MCF 10A (cell line): ENCODE data around the gene CACNG3. TPM values are rescaled to one million over a fixed set of nuclear protein-coding genes. Genes with fewer than 3 reads are reported as not detected.

Experiments used
- BruUV-seq: library from RNA; stranded (reverse); fragments of 400-500 nt; replicated peaks from 2 replicates; lab custom pipeline; 2021; lab: Mats Ljungman, UMichigan
- CTCF ChIA-PET: fragments of 300-600 bp; sonication (Branson Sonifier 250); formaldehyde crosslinking; extraction: SDS; loops from one replicate; lab custom pipeline; 2021; ENCODE audit warnings: antibody characterized with exemption, inconsistent platforms; lab: Yijun Ruan, JAX
- POLR2A ChIA-PET: fragments of 300-600, 350-650 bp; sonication (Branson Sonifier 250); formaldehyde crosslinking; extraction: SDS; loops from one replicate; lab custom pipeline; 2020; ENCODE audit warnings: antibody characterized with exemption, inconsistent platforms; lab: Yijun Ruan, JAX
- DNase-seq: peaks from one replicate; pipeline ENCODE4 v3.0.0-alpha.2; 2018; ENCODE audit not compliant: unreplicated experiment
- H3K27ac Mint-ChIP-seq: one replicate; pipeline ENCODE4 v1.8.0; 2022; ENCODE audit warnings: mild to moderate bottlenecking, low read depth, mixed read lengths; ENCODE audit not compliant: unreplicated experiment
- H3K27me3 Mint-ChIP-seq: one replicate; pipeline ENCODE4 v1.8.0; 2022; ENCODE audit warnings: mixed read lengths; ENCODE audit not compliant: insufficient read depth, unreplicated experiment
- H3K36me3 Mint-ChIP-seq: one replicate; pipeline ENCODE4 v1.8.0; 2022; ENCODE audit warnings: mild to moderate bottlenecking, moderate library complexity, mixed read lengths; ENCODE audit not compliant: insufficient read depth, unreplicated experiment
- H3K4me1 Mint-ChIP-seq: one replicate; pipeline ENCODE4 v1.8.0; 2022; ENCODE audit warnings: mixed read lengths; ENCODE audit not compliant: insufficient read depth, unreplicated experiment
- H3K4me3 Mint-ChIP-seq: one replicate; pipeline ENCODE4 v1.8.0; 2022; ENCODE audit warnings: mild to moderate bottlenecking, moderate library complexity, mixed read lengths; ENCODE audit not compliant: unreplicated experiment
- H3K9me3 Mint-ChIP-seq: one replicate; pipeline ENCODE4 v1.8.0; 2022; ENCODE audit warnings: mixed read lengths; ENCODE audit not compliant: unreplicated experiment
- intact Hi-C: fragments of 100-400 bp; cut with micrococcal nuclease; formaldehyde crosslinking; loops from 2 replicates; pipeline ENCODE4 v1.14.1; 2022
- total RNA-seq: library from RNA; stranded (reverse); gene quantifications from 2 replicates; pipeline ENCODE4 v1.2.3, GENCODE V29; 2022
- TF ChIP-seq, protein P1 (sequence below): fragments of 200-600 bp; IDR thresholded peaks from one replicate; pipeline ENCODE4 v1.8.0; 2022; ENCODE audit warnings: antibody characterized with exemption, mild to moderate bottlenecking; ENCODE audit not compliant: unreplicated experiment

Gene CACNG3
- total RNA-seq, 1 experiment from 2014 or later, result not detected

DNA sequence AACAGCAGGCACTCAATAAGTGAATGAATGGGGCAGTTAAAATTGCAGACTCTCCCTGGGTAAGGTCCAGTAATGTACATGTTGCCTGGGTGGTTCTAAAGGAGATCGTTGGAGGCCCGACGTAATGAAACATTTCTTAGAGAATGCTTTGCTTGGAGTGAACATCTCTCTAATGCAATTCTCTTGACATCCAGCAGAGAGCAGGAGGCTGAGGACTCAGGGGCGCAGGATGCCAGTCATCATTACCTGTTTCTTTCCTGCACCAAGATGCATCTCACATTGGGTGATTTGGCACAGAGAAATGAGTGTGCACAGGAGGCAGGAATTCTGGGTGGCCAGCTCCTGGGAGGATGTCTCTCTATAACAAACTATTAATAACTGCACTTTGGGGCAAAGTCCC lies 152.9 kb downstream of the CACNG3 start:
- DNase-seq, result peak; percentile 38
- ChIA-PET CTCF (interaction anchor here (1.2 kb wide), 2 partner anchors 26 to 93 kb away, joined by 3 read pairs; no protein-coding TSS in a partner anchor), POLR2A (no interaction called here)
- H3K4me3 Mint-ChIP-seq, result no peak overlapping the region
- no peak overlapping the region for H3K27ac Mint-ChIP-seq
- BruUV-seq, result no TSS peak
- TF ChIP-seq, protein P1, sequence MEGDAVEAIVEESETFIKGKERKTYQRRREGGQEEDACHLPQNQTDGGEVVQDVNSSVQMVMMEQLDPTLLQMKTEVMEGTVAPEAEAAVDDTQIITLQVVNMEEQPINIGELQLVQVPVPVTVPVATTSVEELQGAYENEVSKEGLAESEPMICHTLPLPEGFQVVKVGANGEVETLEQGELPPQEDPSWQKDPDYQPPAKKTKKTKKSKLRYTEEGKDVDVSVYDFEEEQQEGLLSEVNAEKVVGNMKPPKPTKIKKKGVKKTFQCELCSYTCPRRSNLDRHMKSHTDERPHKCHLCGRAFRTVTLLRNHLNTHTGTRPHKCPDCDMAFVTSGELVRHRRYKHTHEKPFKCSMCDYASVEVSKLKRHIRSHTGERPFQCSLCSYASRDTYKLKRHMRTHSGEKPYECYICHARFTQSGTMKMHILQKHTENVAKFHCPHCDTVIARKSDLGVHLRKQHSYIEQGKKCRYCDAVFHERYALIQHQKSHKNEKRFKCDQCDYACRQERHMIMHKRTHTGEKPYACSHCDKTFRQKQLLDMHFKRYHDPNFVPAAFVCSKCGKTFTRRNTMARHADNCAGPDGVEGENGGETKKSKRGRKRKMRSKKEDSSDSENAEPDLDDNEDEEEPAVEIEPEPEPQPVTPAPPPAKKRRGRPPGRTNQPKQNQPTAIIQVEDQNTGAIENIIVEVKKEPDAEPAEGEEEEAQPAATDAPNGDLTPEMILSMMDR, result peak; percentile 39
- intact Hi-C loops, result loop anchor here (1.0 kb wide), 1 partner anchor 90 kb away; no protein-coding TSS in a partner anchor
- H3K36me3 Mint-ChIP-seq, result no peaks in the 10 kb centered on the region
- H3K27me3 Mint-ChIP-seq, result peaks cover 7% of the 10 kb centered on the region
- H3K9me3 Mint-ChIP-seq, result no peaks in the 10 kb centered on the region
- H3K4me1 Mint-ChIP-seq, result no peaks in the 10 kb centered on the region
